GM19025 (cell line): ENCODE results near the gene GNL1.

ENCODE experiments used
- ATAC-seq: cut with Tn5 transposase; IDR thresholded peaks from one replicate; pipeline ENCODE4 v1.9.1; 2021; ENCODE audit warnings: mild to moderate bottlenecking, low read depth, moderate library complexity; ENCODE audit not compliant: unreplicated experiment

The GNL1 gene

GRCh38 chr6:30571075-30571761, 14.9 kb upstream of the GNL1 start, which contains the start of gene ABCF1:
Gene ABCF1, plus strand, starts transcription at chr6:30571442. Its CDS starts 46 bp downstream, at chr6:30571488.
- ATAC-seq, result peak; percentile 89

GRCh38 chr6:30570740-30571074, 14.4 kb upstream of the GNL1 start:
- peak; percentile 19 for ATAC-seq

- ATAC-seq, result no peak
These were observed 14.0 kb upstream of the GNL1 start for GRCh38 chr6:30570263-30570662.

GRCh38 chr6:30568245-30568644, 12.0 kb upstream of the GNL1 start:
- ATAC-seq, result no peak

GRCh38 chr6:30565772-30566171, 9.5 kb upstream of the GNL1 start:
- ATAC-seq, result no peak

- no peak for ATAC-seq
These were observed 7.8 kb upstream of the GNL1 start for GRCh38 chr6:30564114-30564513.

- ATAC-seq, result no peak
These were observed 6.5 kb upstream of the GNL1 start for GRCh38 chr6:30562470-30563425.

GRCh38 chr6:30560930-30561329, 4.6 kb upstream of the GNL1 start:
- no peak for ATAC-seq

GRCh38 chr6:30557683-30557981, 1.3 kb upstream of the GNL1 start:
- no peak for ATAC-seq

- ATAC-seq, result peak; percentile 41
These were observed 805 bp upstream of the GNL1 start, which contains the start of gene PRR3 for GRCh38 chr6:30556906-30557682. Gene PRR3, plus strand, starts transcription at chr6:30557295. Its CDS starts 50 bp downstream, at chr6:30557345.

- no peak for ATAC-seq
These were observed 548 bp downstream of the GNL1 start for GRCh38 chr6:30555816-30556065.

GRCh38 chr6:30554962-30555815, 1.1 kb downstream of the GNL1 start:
- no peak for ATAC-seq

GRCh38 chr6:30554404-30554803, 1.9 kb downstream of the GNL1 start:
- ATAC-seq, result no peak

- ATAC-seq, result no peak
These were observed 7.9 kb downstream of the GNL1 start for GRCh38 chr6:30548375-30548774.

- no peak for ATAC-seq
These were observed 8.8 kb downstream of the GNL1 start for GRCh38 chr6:30547454-30547853.

- ATAC-seq, result no peak
These were observed 11.5 kb downstream of the GNL1 start for GRCh38 chr6:30544666-30545272.

GRCh38 chr6:30543821-30544220, 12.5 kb downstream of the GNL1 start:
- ATAC-seq, result no peak

- ATAC-seq, result no peak
These were observed 13.4 kb downstream of the GNL1 start for GRCh38 chr6:30542915-30543314.

GRCh38 chr6:30542404-30542725, 13.9 kb downstream of the GNL1 start:
- no peak for ATAC-seq
